Measurements from ENCODE around the gene SEMA7A. TPM values are rescaled to one million over a fixed set of nuclear protein-coding genes. Genes with fewer than 3 reads are reported as not detected.

Gene SEMA7A
- total and polyA plus RNA-seq, 3 donors from 2014 or later = 80.7 to 220 (median 217) TPM

- intact Hi-C loops (cut with DNase I; ENCODE audit: low total_unique reads) = no loop called here
- H3K36me3 ChIP-seq (ENCODE audit: low read depth, missing control alignments) = no peaks in the 10 kb centered on the region
- no peak overlapping the region for H3K4me3 ChIP-seq
- no peak for DNase-seq
- peak overlapping the region; percentile 27 to 70 for H3K27ac ChIP-seq
- no peaks in the 10 kb centered on the region for H3K27me3 ChIP-seq
- H3K9me3 ChIP-seq = no peaks in the 10 kb centered on the region
- WGBS, 2 donors = 64 to 76% methylated on average over 6 of the region's 6 CpGs
- no peak for TF ChIP-seq CTCF (IDR thresholded peaks at IDR 0.05)
- TF ChIP-seq POLR2A (IDR thresholded peaks at IDR 0.05) = no peak
- H3K4me1 ChIP-seq = peaks cover 77% of the 10 kb centered on the region
These were observed 3.9 kb downstream of the SEMA7A start for GRCh38 chr15:74429781-74430400.

GRCh38 chr15:74428970-74429780, 4.6 kb downstream of the SEMA7A start:
- no peaks in the 10 kb centered on the region for H3K27me3 ChIP-seq
- no peak overlapping the region for H3K4me3 ChIP-seq
- no peaks in the 10 kb centered on the region for H3K9me3 ChIP-seq
- peak overlapping the region; percentile 70 to 73 for H3K27ac ChIP-seq
- H3K4me1 ChIP-seq = peaks cover 79% of the 10 kb centered on the region
- DNase-seq = no peak
- intact Hi-C loops (cut with DNase I; ENCODE audit: low total_unique reads) = no loop called here
- WGBS, 2 donors = 62 to 66% methylated on average over 3 to 14 of the region's 14 CpGs
- no peaks in the 10 kb centered on the region for H3K36me3 ChIP-seq (ENCODE audit: low read depth, missing control alignments)
- no peak for TF ChIP-seq CTCF (IDR thresholded peaks at IDR 0.05)
- TF ChIP-seq POLR2A (IDR thresholded peaks at IDR 0.05) = no peak

GRCh38 chr15:74428442-74428787, 5.3 kb downstream of the SEMA7A start:
- Histone ChIP-seq H3K27me3 (no peaks in the 10 kb centered on the region), H3K9me3 (no peaks in the 10 kb centered on the region), H3K27ac (peak overlapping the region; percentile 70 to 73), H3K4me1 (peaks cover 84% of the 10 kb centered on the region), H3K4me3 (no peak overlapping the region), H3K36me3 (ENCODE audit: low read depth, missing control alignments) (no peaks in the 10 kb centered on the region)
- peak; percentile 63 for DNase-seq
- WGBS, 2 donors = 49 to 54% methylated on average over 5 of the region's 5 CpGs
- intact Hi-C loops (cut with DNase I; ENCODE audit: low total_unique reads) = no loop called here
- no peak for TF ChIP-seq CTCF (IDR thresholded peaks at IDR 0.05)
- TF ChIP-seq POLR2A (IDR thresholded peaks at IDR 0.05) = no peak

- Histone ChIP-seq H3K9me3 (no peaks in the 10 kb centered on the region), H3K4me3 (no peak overlapping the region), H3K4me1 (peaks cover 90% of the 10 kb centered on the region), H3K27me3 (no peaks in the 10 kb centered on the region), H3K27ac (peak overlapping the region; percentile 70 to 73), H3K36me3 (ENCODE audit: low read depth, missing control alignments) (no peaks in the 10 kb centered on the region)
- no peak for DNase-seq
- no peak for TF ChIP-seq CTCF (IDR thresholded peaks at IDR 0.05)
- intact Hi-C loops (cut with DNase I; ENCODE audit: low total_unique reads) = no loop called here
- WGBS, 2 donors = 52 to 76% methylated on average over 8 to 9 of the region's 9 CpGs
These were observed 5.9 kb downstream of the SEMA7A start for GRCh38 chr15:74427607-74428441.
